Nucleus accumbens (tissue), 56 donors: Measurements from ENCODE around the gene CLDN34.

ENCODE experiments used
- DNase-seq, 56 donors: peaks; one replicate each; lab custom pipeline; 2025; lab: John Stamatoyannopoulos, UW

Gene CLDN34

DNA sequence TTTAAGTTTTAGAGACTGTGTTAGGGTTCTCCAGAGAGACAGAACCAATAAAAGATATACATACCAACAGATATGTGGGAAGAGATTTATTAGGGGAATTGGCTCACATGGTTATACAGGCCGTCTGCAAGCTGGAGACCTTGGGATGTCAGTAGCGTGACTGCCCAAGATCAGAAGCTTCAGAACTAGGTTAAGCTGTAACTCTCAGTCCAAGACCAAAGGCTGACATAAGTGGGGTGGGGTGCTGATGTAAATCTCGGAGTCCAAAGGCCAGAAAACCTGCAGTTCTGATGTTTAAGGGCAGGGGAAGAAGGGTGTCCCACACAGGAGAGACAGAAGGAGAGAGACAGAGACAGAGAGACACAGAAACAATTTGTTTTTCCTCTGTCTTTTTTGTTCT, 10.5 kb downstream of the CLDN34 start:
- no peak for DNase-seq

DNA sequence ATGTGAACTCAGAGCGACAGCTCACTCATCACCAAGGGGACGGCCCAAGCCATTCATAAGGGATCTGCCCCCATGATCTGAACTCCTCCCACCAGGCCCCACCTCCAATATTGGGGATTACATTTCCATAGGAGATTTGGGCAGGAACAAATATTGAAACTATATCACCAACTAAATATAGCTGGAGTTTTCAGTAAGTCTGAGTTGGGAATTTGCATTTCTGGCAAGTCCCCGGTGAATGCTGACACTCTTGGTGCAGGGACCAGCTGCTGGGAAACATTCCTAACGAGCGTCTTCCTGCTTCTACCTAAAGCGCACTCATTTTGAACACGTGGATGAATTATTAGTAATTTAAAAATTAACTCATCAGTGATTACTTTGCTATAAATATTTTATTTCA, 13.2 kb downstream of the CLDN34 start:
- no peak for DNase-seq

DNA sequence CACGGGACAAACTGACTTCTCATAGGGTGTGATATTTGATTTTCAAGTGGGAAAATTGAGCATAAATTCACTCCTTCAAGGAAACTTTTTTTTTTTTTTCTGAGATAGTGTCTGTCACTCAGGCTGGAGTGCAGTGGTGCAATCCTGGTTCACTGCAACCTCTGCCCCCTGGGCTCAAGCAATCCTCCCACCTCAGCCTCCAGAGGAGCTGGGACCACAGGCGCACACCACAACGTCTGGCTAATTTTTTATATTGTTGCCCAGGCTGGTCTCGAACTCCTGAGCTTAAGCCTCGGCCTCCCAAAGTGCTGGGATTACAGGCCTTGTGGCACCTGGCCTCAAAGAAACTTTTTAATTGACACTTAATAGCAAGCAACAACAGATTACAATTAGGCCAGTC, 13.8 kb downstream of the CLDN34 start:
- no peak for DNase-seq

GRCh38 chrX:9983441-9983840, 16.3 kb downstream of the CLDN34 start:
- DNase-seq: peak in 2 of 56 donors; percentile 1 to 13

DNA sequence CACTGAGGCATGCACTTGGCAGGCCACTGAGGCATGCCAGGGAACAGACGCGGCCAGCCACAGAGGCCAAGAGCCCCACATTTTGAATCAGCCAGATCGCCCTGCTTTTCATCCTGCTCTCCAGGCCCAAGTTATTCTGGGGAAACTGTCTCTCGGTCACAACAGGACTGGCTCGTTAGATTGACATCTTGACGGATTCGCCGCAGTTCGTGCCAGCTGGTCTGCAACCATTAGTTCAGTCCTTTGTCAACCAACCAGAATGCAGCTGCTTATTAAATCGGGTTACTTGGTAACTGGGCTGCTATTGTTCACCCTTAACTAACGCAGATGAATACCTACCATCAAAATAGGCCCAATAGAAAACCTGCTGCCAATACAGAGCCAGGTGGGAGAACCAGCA, 16.7 kb downstream of the CLDN34 start:
- DNase-seq: peak in 6 of 56 donors; percentile 0 to 23 (median 8)

GRCh38 chrX:9988762-9989161, 21.6 kb downstream of the CLDN34 start:
- no peak for DNase-seq

- DNase-seq: no peak
These were observed 24.9 kb downstream of the CLDN34 start for GRCh38 chrX:9992061-9992460.

DNA sequence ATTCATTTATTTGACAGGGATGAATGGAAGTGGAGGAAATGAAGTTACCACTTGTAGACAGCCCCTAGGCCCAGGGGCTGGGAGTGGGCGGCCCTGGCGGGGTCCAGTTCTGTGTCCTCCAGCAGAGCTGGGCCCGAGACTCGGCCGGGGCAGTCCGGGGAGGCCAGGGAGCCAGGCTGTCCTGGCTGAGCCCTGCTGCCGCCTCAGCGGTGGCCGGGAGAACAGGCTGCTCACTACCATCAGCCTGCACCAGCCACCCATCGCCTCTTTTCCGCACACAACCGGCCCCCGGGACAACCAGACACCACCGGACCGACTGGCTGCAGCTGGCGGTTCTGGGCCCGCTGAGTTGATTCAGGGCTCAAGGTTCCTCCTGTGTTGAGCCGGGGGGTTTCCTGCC, 25.6 kb downstream of the CLDN34 start:
- DNase-seq: no peak

DNA sequence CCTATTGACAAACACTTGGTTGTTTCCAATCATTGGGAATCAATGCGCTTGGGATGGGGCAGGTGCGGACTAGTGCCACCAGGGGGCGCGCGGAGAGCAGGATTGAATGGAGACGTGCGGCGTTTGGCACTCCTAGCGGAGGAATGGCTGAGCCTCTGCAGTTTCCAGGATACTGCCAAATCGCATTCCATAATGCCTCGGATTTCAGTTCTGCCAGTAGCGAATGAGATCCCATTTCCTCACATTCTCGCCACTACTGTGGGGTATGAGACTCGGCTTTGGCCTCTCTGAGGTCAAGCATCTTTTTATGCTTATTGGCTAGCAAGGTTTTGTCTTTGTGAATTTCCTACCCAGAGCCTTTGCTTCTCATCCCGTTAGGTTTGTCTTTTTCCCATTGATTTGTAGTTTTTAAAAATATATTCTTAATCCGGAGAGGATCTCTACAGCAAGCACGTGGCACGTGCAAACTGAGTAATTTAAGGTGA, 28.7 kb downstream of the CLDN34 start:
- DNase-seq: peak in 53 of 56 donors; percentile 2 to 88 (median 58)

- no peak for DNase-seq
These were observed 29.9 kb downstream of the CLDN34 start for GRCh38 chrX:9997041-9997440.

- peak in 3 of 56 donors; percentile 0 to 19 (median 5) for DNase-seq
These were observed 30.4 kb downstream of the CLDN34 start for GRCh38 chrX:9997524-9997923.

DNA sequence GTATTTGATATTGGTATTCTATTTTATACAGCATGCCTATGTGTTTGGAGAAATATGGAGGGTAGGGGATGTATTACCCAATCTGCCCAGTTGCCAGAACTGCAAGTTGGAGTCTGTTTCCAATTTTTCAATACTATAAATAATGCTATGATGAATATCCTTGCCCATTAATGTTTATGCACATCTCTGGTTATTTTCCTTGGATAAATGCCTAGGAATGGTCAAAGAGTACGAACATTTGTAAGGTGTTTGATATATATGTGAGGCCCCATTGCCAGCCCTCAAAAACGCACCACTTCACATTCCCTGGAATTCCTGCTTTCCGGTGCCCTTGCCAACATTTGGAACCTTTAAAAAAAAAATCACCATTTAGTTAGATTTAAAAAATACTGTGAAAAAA, 34.3 kb downstream of the CLDN34 start:
- DNase-seq: no peak

DNA sequence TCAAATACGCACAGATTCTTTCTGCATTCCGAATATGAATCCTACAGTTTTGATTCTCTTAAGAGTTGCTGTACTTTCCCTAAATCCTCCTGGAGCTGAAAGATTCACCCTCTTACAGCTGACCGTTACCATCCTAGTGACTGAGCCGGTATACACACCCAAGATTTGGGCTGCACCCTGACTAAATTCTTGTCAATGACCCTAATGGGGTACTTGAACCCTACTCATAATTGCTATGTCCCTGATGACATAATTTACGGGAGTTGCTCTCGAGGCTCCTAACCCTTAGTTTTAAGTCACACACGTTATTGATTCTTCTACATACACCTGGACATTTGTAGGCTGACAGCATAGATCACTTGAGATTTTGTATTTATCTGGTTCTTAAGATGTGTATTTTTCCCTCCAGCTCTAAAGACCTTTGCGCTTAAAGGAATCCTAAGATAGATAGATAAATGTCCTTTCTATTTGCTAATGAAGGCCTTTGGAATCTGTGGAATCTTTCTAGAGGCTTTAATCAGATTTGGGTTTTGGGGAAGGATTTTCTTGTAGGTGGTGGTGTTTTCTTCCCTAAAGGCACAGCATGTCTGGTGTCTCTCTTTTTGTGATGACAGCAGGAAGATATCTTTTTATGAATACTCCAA, 37.8 kb downstream of the CLDN34 start:
- DNase-seq: no peak

DNA sequence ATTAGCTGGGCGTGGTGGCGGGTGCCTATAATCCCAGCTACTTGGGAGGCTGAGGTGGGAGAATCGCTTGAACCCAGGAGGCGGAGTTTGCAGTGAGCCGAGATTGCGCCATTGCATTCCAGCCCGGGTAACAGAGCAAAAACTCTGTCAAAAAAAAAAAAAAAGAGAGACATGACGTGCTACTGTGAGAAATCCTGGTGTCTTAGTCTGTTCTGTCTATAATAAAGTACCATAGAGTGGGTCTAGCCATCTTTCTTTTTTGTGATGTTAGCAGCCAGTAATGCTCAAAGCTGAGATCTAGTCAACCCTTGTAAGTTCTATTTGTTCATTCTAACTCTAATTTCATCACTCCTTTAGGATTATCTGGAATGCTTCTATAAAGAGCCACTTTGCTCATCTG, 38.9 kb downstream of the CLDN34 start:
- no peak for DNase-seq

DNA sequence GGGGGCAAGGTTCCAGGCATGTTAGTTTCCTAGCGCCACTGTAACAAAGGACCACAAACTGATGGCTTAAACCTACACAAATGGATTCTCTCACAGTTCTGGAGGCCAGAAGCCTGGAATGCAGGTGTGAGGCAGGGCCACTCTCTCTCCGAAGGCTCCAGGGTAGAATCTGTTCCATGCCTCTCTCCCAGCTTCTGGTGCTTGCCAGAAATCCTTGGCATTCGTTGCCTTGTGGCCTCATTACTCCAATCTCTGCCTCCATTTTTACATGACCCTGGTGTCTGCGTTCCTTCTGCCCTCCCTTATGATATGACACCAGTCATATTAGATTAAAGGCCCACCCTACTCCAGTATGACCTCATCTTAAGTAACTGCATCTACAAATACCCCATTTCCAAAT, 39.6 kb downstream of the CLDN34 start:
- DNase-seq: no peak

DNA sequence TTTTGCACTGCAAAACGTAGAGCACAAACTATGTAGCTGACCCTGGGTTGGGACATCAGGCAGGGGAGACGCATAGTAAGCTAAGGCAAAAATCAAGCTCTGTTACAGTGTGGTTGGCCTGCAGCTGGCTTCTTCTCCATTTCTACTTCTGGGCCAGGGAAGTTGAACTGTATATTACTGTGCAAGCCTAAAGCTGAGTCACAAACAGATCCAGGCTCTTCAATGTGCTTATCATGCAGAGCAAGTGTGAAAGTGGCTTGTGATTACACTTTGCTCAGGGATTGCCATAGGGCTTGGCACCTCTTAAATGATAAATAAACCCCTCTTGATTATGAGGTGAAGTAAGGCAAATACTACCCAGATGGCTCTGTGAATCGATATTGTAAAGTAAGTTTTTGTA, 40.5 kb downstream of the CLDN34 start:
- no peak for DNase-seq

DNA sequence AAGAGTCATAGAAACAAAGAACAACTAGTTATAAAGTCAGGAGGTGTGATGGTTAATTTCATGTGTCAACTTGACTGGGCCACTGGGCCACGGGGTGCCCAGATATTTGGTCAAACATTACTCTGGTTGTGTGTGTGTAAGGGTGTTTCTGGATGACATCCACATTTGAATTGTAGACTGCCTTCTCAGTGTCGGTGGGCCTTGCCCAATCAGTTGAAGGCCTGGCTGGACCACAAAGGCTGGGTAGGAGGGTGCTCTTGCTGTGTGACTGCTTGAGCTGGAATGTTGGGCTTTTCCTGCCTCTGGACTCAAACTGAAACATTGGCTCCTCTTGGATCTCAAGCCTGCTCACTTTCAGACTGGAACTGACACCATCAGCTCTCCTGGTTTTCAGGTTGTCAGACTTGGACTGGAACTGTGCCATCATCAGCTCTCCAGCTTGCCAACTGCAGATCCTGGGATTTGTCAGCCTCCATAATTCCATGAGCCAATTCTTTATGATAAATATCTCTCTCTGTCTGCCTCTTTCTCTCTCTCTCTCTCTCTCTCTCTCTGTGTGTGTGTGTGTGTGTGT, 41.4 kb downstream of the CLDN34 start:
- DNase-seq: no peak

DNA sequence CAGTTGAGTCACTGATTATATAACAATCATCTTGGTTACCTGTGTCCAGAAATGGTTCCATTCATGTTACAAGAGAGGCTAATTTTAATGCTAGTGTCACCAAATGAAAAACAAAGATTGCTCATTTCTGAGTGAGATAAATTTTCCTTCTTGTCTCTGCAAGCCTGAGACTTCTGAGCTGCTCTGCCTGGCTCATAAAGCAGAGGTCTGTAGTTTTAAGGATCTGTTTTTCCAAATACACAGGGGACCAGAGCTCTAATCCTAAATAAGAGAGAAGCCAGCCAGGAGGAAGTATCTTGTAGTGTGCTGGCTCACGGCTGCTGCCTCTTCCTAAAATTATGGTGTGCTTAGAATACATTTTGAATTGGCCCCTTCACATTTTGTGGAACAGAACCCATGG, 42.6 kb downstream of the CLDN34 start:
- no peak for DNase-seq

GRCh38 chrX:10010686-10011085, 43.5 kb downstream of the CLDN34 start:
- DNase-seq: no peak

GRCh38 chrX:10011261-10011931, 44.2 kb downstream of the CLDN34 start:
- peak in 1 of 56 donors; percentile 15 for DNase-seq

DNA sequence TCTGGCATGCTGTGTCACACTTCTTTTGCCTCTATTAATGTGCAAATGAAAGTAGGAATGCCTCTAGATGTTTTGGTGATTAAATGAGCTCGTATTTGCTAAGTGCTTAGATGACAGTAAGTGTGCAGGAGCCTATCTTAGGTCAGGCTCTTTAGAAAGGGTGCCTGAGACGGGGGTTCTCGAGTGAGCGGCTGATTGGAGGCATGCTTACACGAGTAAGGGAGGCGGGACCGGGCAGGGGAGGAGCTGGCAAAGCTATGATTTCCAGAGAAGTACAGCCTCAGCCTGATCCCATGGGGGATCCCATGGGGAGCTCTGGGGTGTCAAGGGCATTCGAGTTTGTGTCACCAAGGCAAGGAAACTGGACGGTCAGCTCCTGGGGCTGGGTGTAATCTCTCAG, 44.8 kb downstream of the CLDN34 start:
- DNase-seq: peak in 1 of 56 donors; percentile 9
